K562 (cell line): ENCODE measurements around the gene SUGP1. TPM values are rescaled to one million over a fixed set of nuclear protein-coding genes. Genes with fewer than 3 reads are reported as not detected.

Experiments used
- BRCA1 ChIP-seq, 2 experiments: fragments of 450-650 bp in 1 of 2; sonication (generic) in 1 of 2; formaldehyde crosslinking in 1 of 2; IDR thresholded peaks; 2 replicates each; pipeline versions ENCODE4 v1.5.0 to v1.6.1; 2017 to 2020; ENCODE audit warnings: mild to moderate bottlenecking in 1 of 2, missing genetic modification reagents in 1 of 2
- CREM ChIP-seq: IDR thresholded peaks from 2 replicates; pipeline ENCODE4 v1.6.1; 2014; ENCODE audit warnings: antibody characterized with exemption, low read depth
- ESRRB ChIP-seq: fragments of 250-450 bp; sonication (Bioruptor Pico); IDR thresholded peaks from 2 replicates; pipeline ENCODE4 v1.5.0; 2020; ENCODE audit warnings: mild to moderate bottlenecking, moderate library complexity, borderline replicate concordance
- ETV1 ChIP-seq: fragments of 450-650 bp; conservative IDR thresholded peaks from 2 replicates; pipeline ENCODE4 v1.6.1; 2016; ENCODE audit warnings: missing genetic modification characterization, control low read depth, low read depth, missing compliant biosample characterization
- HOXB6 ChIP-seq: fragments of 250-450 bp; sonication (Bioruptor Pico); IDR thresholded peaks from 2 replicates; pipeline ENCODE4 v1.5.1; 2022; ENCODE audit warnings: mild to moderate bottlenecking, borderline replicate concordance
- JUND ChIP-seq, 2 experiments: IDR thresholded peaks; 2 replicates in 1 of 2; 3 replicates in 1 of 2; pipeline ENCODE4 v1.6.1; 2011; ENCODE audit warnings: borderline replicate concordance in 2 of 2, low read depth in 2 of 2, low read length in 2 of 2, improper control_type of control experiment in 1 of 2, missing biosample characterization in 1 of 2, missing genetic modification characterization in 1 of 2, missing genetic modification reagents in 1 of 2
- KLF6 ChIP-seq: fragments of 250-450 bp; sonication (Bioruptor Pico); IDR thresholded peaks from 2 replicates; pipeline ENCODE4 v1.4.0; 2020; ENCODE audit warnings: mild to moderate bottlenecking, moderate library complexity, borderline replicate concordance
- MIER1 ChIP-seq: fragments of 450-650 bp; IDR thresholded peaks from 2 replicates; pipeline ENCODE4 v1.6.1; 2016; ENCODE audit warnings: antibody characterized with exemption, mild to moderate bottlenecking, low read depth
- NFIX ChIP-seq: fragments of 250-450 bp; sonication (Bioruptor Pico); IDR thresholded peaks from 2 replicates; pipeline ENCODE4 v1.4.0; 2020; ENCODE audit warnings: low read depth, mild to moderate bottlenecking, moderate library complexity
- NR2F6 ChIP-seq: fragments of 450-650 bp; formaldehyde crosslinking; IDR thresholded peaks from 2 replicates; pipeline ENCODE4 v1.4.0; 2020; ENCODE audit warnings: mild to moderate bottlenecking
- POLR2G ChIP-seq: fragments of 200-400 bp; formaldehyde crosslinking; IDR thresholded peaks from 2 replicates; pipeline ENCODE4 v1.6.1; 2017; ENCODE audit warnings: low read depth, mild to moderate bottlenecking, antibody characterized with exemption, low read length, moderate library complexity
- RB1 ChIP-seq: fragments of 450-650 bp; IDR thresholded peaks from 2 replicates; pipeline ENCODE4 v1.6.1; 2017; ENCODE audit warnings: low read depth, mild to moderate bottlenecking
- RBM39 ChIP-seq: fragments of 200-400 bp; formaldehyde crosslinking; optimal IDR thresholded peaks from 2 replicates; pipeline ENCODE3; 2018; ENCODE audit warnings: low read depth, low read length
- SMAD2 ChIP-seq: fragments of 150-350 bp; IDR thresholded peaks from 2 replicates; pipeline ENCODE4 v1.6.1; 2014; ENCODE audit warnings: low read depth, mild to moderate bottlenecking, low read length
- TAL1 ChIP-seq: fragments of 450-650 bp; IDR thresholded peaks from 2 replicates; pipeline ENCODE4 v1.6.1; 2016; ENCODE audit warnings: mild to moderate bottlenecking
- TRIM24 ChIP-seq, 2 experiments: fragments of 450-650 bp; IDR thresholded peaks; 2 replicates each; pipeline ENCODE4 v1.6.1; 2016
- ZNF133 ChIP-seq: fragments of 250-450 bp; sonication (Bioruptor Pico); IDR thresholded peaks from 2 replicates; pipeline ENCODE4 v1.4.0; 2020; ENCODE audit warnings: mild to moderate bottlenecking
- ZNF561 ChIP-seq: fragments of 450-650 bp; formaldehyde crosslinking; conservative IDR thresholded peaks from 2 replicates; pipeline ENCODE4 v1.4.0; 2020; ENCODE audit warnings: mild to moderate bottlenecking, moderate library complexity
- ZNF57 ChIP-seq: fragments of 450-650 bp; formaldehyde crosslinking; IDR thresholded peaks from 2 replicates; pipeline ENCODE4 v1.4.0; 2020; ENCODE audit warnings: mild to moderate bottlenecking, moderate library complexity
- ZNF583 ChIP-seq: fragments of 250-450 bp; sonication (Bioruptor Pico); IDR thresholded peaks from 2 replicates; pipeline ENCODE4 v1.4.0; 2020
- ZSCAN32 ChIP-seq: fragments of 450-650 bp; formaldehyde crosslinking; IDR thresholded peaks from 2 replicates; pipeline ENCODE4 v1.4.0; 2020; ENCODE audit warnings: mild to moderate bottlenecking, moderate library complexity
- polyA plus RNA-seq, 8 experiments: library from polyadenylated mRNA; depleted of rRNA in 4 of 8; stranded (reverse) in 5 of 8; unstranded in 3 of 8; fragments of >200 nt; fragmentation: Nextera tagmentation in 2 of 8; fragmentation: Illumina TruSeq in 1 of 8; extraction: Ambion mirVana in 2 of 8; extraction: Trizol in 1 of 8; gene quantifications; 2 replicates each; pipeline versions ENCODE4 v1.2.1 to v1.2.3, GENCODE V29; 2011 to 2014; ENCODE audit warnings: inconsistent platforms in 1 of 8, missing spikeins in 1 of 8
- total RNA-seq, 7 experiments: library from RNA; depleted of rRNA in 6 of 7; stranded (reverse); fragments of >200 nt in 6 of 7; fragmentation: Illumina TruSeq in 2 of 7; extraction: Trizol in 2 of 7; gene quantifications; 2 replicates each; pipeline versions ENCODE4 v1.2.1 to v1.2.3, GENCODE V29; 2011 to 2021; ENCODE audit warnings: low replicate concordance in 1 of 7
- TF ChIP-seq, protein P1 (sequence below): fragments of 450-650 bp; IDR thresholded peaks from 2 replicates; pipeline ENCODE4 v1.6.1; 2018; ENCODE audit warnings: mild to moderate bottlenecking, low read depth; ENCODE audit not compliant: partially characterized antibody
- TF ChIP-seq, protein P2 (sequence below), 2 experiments: fragments of 200-800 bp in 1 of 2; sonication (Bioruptor generic) in 1 of 2; sonication (generic) in 1 of 2; formaldehyde crosslinking in 1 of 2; IDR thresholded peaks in 1 of 2; conservative IDR thresholded peaks in 1 of 2; 2 replicates each; pipeline versions ENCODE4 v1.5.0 to v1.6.1; 2016 to 2020; ENCODE audit warnings: missing compliant biosample characterization in 1 of 2, missing genetic modification characterization in 1 of 2, missing genetic modification reagents in 1 of 2

Gene SUGP1
- total and polyA plus RNA-seq, 9 of the 15 experiments (the other 6 are each of a cell fraction or from before 2014, with no cell fraction given): 1.0 to 53.3 (median 32.4) TPM

DNA sequence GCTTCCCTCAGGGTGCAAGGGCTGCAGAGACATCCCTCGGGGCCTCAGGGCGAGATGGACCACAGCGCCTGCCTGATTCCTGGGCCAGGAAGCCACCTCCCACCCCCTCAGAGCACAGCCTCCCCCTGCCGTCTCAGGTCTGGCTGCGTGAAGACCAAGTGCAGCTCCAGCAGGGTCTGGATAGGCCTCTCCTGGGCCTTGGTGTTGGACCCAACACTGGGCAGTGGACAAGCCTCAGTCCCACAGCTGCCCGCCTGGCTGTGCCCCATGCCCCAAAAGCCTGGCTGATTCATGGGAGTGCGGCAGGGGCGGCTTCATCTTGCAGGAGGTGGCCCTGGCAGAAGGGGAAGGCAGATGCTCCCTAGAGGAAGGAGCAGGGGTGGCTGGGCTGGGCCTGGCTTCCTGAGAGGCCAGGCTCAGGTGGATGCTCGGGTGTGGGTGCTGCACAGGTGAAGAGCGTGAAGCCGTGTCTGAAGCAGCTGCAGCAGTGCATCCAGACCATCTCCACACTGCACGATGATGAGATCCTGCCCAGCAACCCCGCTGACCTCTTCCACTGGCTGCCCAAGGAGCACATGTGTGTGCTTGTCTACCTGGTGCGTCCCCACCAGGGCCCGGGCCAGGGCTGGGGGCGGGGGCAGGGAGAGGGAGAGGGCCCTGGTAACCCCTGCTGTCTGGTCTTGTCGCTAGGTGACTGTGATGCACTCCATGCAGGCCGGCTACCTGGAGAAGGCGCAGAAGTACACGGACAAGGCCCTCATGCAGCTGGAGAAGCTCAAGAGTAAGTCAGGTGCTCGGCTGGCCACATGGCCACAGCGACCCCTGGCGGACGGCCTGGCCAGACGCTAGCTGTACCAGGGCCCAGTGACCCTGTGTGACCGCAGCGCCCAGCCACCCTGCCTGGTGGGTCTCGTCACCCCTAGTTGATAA lies 22.0 kb upstream of the SUGP1 start (continued):
- no peak for TF ChIP-seq ZNF133 (CRISPR knock-in tag)
- TF ChIP-seq ZNF583: no peak
- TF ChIP-seq SMAD2: no peak
- peak; percentile 66 for TF ChIP-seq POLR2G
- peak; percentile 80 for TF ChIP-seq RB1
- TF ChIP-seq MIER1: no peak
- TF ChIP-seq ZNF561 (CRISPR knock-in tag): no peak
- TF ChIP-seq TAL1: no peak
- TF ChIP-seq ETV1 (tag): no peak
- TF ChIP-seq NR2F6 (CRISPR knock-in tag): no peak
- TF ChIP-seq ZSCAN32 (CRISPR knock-in tag): no peak
- TF ChIP-seq NFIX (CRISPR knock-in tag): no peak
- TF ChIP-seq ESRRB (CRISPR knock-in tag): no peak
- no peak for TF ChIP-seq TRIM24 (IDR thresholded peaks at IDR 0.05)
- no peak for TF ChIP-seq RBM39
- TF ChIP-seq HOXB6 (CRISPR knock-in tag): no peak
- no peak for TF ChIP-seq BRCA1 (IDR thresholded peaks at IDR 0.05)
- TF ChIP-seq BRCA1 (CRISPR knock-in tag; IDR thresholded peaks at IDR 0.05): no peak
- no peak for TF ChIP-seq KLF6 (CRISPR knock-in tag)
- TF ChIP-seq, protein P1, sequence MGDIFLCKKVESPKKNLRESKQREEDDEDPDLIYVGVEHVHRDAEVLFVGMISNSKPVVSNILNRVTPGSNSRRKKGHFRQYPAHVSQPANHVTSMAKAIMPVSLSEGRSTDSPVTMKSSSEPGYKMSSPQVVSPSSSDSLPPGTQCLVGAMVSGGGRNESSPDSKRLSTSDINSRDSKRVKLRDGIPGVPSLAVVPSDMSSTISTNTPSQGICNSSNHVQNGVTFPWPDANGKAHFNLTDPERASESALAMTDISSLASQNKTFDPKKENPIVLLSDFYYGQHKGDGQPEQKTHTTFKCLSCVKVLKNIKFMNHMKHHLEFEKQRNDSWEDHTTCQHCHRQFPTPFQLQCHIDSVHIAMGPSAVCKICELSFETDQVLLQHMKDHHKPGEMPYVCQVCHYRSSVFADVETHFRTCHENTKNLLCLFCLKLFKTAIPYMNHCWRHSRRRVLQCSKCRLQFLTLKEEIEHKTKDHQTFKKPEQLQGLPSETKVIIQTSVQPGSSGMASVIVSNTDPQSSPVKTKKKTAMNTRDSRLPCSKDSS: no peak
- 0 out of 2 replicates have a peak, but pooled peaks have one; percentile 18 for TF ChIP-seq JUND (IDR thresholded peaks at IDR 0.05; ENCODE audit: borderline replicate concordance, low read depth, low read length)
- TF ChIP-seq JUND (tag; IDR thresholded peaks at IDR 0.05; ENCODE audit: borderline replicate concordance, low read depth, low read length): no peak
- TF ChIP-seq, protein P2, sequence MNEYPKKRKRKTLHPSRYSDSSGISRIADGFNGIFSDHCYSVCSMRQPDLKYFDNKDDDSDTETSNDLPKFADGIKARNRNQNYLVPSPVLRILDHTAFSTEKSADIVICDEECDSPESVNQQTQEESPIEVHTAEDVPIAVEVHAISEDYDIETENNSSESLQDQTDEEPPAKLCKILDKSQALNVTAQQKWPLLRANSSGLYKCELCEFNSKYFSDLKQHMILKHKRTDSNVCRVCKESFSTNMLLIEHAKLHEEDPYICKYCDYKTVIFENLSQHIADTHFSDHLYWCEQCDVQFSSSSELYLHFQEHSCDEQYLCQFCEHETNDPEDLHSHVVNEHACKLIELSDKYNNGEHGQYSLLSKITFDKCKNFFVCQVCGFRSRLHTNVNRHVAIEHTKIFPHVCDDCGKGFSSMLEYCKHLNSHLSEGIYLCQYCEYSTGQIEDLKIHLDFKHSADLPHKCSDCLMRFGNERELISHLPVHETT (CRISPR knock-in tag; conservative IDR thresholded peaks at IDR 0.05 in 1 of 2, IDR thresholded peaks at IDR 0.05 in 1 of 2): no peak
- no peak for TF ChIP-seq ZNF57
- TF ChIP-seq CREM: 0 out of 2 replicates have a peak, but pooled peaks have one; percentile 12
